ENCODE measurements around the gene RIPOR2.

RIPOR2 gene

DNA sequence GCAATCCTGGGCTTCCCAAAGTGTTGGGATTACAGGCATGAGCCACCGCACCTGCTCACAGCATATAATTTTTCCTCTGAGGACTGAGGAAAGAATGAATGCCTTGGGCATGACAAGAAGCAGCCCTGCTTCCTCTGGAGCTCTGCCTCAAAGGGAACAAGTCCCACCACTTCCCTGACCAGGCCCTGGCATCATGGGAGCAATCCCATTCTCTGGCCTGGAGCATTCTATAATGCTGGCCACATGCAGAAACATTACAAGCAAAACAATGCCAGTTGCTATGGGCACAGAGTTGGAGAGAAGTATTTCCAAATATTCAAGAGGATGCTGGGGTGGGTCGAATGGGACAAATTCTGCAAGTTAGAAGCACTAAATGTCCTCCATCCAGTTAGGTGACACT is 95.6 kb downstream of the RIPOR2 start:
- no peak for DNase-seq

DNA sequence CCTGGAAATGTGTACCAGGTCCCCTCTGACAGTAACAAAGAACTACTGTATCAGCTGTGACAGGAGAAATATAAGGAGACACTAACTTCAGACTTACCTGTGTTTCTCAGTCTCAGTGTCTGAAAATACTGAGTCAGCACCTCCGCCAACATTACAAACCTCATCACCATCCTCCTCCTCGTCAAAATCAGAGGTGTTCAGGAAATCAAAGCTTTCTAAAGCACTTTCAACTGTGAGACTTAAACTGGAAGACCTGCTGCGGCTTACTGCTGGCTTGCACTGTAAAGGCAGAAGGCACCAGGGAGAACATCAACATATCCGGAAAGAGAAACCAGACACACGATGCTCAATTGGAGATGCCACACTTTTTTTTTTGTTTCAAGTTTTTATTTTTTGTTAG is 96.8 kb downstream of the RIPOR2 start:
- peak; percentile 35 for DNase-seq

DNA sequence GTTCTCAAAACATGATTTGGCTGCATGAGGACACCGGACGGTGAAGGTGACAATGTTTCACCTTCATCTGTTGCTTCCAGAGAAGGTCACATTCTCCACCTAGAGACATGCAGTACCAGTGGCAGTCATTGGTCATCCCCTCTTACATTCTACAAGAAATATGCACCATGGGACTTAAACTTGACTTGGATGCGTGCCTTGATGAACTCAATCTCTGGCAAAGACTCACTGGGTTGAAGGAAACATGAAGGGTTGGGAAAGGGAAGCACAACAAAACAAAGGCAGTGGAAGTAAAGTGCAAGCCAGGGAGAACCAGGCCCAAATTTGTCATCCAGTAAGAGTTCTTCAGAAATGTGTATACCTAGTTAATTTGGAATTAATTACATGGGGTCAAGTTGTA is 97.7 kb downstream of the RIPOR2 start:
- DNase-seq, result no peak

DNA sequence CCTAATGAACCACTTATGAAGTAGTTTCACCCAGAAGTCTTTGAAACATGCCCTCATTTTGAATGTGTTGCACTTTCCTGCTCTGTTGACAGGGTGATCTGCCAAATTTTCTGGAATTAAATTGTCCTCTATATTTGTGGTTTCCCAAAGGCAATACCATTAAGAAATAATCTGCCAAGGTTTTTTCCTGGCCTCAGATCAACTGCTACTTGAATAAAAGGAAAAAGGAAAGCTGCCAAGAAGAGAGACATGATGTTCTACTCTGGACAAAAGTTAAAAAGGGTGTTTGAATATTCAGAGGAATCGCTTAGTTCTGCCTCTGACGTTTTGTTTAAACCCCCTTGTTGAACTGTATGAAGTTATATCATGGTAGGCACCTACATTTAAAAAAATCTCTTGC is 99.7 kb downstream of the RIPOR2 start:
- DNase-seq, result no peak

DNA sequence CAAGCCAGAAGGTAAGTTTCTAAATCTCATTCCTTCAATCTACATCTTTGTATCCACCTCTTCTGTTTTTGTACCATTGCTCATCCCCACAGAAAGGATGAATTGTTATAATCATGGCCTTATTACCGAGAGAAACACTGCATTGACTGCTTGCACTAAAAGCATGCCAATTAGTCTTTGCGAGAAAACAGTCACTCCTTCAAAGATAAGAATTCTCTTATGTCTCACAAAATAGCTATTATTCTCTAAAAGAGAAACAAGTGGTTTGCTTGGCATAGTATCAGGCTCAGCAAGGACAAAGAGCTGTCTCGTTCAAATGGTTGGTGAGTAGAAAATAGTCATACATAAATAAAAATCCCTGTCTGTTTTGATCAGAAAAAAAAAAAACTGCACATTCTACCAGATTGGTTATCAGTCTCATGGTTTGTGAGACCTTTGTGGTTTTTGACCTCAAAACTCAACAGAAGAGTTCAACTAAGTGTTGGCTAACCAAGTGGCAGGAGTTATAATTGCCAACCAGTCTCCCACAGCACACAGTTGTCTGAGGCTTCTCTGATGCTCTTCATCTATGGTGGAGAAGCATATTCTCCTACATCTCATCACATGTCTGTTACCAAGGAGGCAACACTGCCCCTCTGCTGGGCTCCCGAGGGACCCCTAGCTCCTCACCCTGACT is 101.9 kb downstream of the RIPOR2 start:
- DNase-seq, result no peak

DNA sequence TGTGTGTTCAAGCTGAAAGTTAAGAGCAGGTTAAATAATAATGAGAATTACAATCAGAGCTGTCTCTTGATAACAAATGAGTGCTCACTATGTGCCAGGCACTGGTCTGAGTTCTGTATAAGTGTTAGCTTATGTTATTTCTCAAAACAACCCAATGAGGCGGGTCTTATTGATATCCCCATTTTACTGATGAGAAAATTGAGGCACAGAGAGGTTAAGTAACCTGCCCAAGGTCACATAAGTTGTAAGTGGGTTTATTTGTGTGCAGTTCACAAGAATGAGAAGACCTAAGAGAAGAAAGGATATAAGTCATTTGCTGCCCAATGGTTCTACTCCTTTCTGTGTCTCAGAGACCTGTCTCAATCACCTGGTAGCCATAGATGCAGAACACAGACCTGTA is 103.0 kb downstream of the RIPOR2 start:
- no peak for DNase-seq

DNA sequence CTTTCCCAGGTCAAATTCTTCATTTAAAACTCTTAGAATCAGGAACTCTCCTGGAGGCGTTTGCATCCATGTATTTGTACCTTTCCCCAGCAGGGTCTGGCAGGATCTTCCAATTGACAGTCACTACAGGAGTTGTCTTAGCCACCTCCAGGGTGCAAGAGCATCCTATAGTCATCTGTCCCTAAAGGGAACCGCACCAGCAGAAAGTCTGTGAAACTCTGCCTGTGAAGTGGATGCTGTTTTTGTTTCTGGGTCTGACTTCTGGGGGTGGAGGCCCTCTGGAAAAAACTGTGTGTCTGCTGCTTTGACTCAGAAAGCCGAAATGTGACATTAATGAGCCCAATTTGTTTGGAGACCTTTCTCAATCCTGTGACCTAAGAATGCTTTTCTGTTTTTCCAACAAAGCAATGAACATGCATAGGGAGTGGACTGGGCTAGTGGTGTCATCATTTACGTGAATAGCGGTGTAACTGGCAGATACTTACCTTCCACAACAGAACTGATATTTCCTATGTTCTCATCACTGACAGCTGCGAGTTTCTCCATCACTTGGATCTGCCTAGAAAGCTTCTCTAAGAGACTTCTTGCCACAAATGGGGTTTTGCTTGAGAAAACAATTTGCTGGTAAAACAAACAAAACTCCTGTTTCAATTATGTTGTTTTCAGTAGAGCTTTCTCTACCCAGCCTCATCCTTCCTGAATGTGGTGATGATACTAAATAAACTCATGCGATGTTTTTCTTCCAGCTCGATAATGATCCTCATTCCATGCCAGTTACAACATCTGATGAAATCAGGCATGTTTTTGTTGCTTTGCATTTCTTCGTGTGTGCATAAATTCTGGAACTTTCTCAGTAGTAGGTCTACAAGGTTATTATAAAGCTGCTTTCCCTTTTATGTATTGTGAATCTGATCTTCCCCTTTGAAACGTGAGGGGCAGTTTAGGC is 103.7 kb downstream of the RIPOR2 start:
- DNase-seq, result no peak

DNA sequence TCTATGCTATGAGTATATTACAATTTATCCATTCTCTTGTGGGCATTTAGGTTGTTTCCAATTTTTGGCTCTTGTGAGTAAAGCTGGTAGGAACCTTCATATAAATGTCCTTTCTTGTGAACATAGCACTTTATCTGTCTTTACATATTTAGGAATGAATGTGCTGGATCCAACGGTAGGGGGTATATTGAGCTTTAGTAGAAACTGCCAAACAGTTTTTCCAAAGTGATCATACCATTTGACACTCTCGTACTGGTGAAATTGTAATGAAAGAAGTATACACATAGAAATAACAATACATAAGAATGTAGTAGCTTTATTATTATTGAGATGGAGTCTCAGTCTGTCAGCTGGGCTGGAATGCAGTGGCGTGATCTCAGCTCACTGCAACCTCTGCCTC is 106.1 kb downstream of the RIPOR2 start:
- DNase-seq, result no peak

DNA sequence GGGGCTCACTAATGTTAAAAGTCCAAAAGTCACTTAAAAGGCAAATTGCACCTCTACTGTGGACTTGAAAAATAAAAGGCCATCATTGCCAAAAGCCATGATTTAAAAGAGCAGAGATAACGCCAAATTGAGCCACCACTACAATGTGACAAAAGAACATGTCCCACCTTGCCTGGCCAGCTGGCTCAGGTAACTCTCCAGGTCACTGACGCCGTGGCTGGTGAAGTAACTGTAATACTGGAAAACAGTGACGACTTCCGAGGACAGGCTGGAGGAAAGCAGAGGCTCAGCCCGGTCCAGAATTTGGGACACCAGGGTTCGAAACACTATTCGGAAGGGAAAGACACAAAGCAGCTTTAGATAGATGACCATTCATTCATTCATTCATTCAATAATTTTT is 107.8 kb downstream of the RIPOR2 start:
- DNase-seq, result no peak

DNA sequence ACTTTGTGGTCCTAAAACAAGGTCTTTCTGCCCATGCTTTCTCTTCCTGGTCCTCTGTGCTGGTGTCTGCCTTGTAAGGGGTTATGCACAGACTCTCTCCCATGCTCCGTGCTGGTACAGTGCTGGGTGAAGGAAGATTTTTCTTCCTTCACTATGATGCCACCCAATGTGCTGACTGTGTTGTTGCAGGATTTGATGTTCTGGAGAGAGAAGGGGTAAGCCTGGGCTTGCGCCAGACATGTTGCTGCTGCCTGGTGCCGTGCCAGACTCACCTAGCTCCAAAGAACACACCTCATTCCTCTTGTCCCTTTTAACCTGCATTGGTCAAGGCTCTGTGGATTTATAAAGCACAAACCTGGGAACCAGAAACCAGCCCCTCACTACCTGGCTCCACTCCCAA is 108.6 kb downstream of the RIPOR2 start:
- DNase-seq, result no peak

DNA sequence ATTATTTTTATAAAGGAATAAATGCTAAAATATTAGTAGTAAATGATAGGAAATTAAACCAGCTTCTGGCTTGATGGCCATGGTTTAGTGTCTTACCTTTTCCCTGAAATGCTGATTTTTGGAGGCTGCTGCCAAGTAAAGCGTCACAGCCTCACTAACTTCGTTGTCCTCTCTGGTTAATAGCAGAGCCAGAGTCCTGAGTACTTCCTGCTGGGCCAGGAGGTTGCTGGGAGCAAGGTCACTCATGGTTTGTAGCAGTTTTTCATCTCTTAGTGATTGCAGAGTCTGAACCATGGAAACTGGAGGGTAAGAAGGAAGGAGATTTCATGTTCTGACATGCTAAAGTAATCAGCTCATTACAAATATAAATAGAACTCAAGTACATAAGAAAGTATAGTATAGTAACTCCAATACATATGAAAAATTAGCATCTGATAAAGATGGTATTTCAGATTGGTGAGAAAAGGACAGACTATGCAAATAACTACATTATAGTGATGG is 110.6 kb downstream of the RIPOR2 start:
- DNase-seq, result no peak

DNA sequence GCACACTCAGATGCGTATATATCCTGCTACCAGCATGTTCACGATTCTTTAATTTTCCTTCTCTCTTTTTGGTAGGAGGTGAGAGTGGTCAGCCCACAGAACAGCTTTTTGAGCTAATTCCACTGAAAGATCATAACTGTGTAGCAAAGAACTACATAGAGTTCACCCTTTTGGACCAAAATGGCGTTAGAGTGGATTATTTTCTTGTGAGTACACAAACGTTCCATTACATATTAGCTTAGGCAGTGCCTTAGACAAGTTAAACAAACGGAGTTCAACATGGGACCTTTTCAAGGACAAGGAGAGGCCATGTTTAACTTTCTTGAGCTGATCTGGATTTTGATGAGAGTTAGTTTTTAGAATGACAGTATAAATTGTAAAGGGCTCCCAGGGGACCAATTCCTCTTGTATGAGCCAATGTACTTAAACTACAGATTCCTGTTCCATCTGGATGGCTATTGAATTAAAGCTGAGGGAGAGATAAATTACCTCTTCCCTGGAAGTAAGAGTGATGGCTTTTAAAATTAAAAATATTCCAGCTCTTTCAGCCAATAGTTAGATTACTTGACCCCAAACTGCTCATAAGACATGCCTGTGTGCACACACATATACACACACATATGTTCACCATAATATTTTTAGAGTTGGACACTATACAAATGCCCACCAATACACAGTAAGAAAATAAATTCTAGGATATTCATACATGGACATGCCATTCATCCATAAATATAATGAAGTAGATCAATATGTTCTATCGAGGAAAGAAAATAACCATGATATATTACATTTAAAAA is 111.4 kb downstream of the RIPOR2 start:
- DNase-seq, result no peak

DNA sequence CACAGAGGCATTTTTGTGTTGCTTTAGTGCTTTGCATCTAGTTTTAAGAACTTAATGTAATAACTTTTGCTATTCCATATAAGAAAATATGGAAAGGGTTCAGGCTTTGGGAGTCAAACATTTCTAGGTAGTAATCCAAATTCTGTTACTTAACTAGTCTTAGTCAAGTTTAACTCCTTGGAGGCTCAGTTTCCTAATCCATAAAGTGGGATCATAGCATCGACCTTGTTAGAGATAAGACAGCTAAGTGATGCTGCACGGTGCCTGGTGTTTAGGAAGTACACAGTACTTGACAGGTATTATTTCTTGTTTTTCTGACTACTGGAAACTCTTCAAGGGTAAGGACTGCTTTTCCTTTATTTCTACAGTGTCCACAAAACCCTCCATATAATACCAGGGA is 112.6 kb downstream of the RIPOR2 start:
- DNase-seq, result no peak

DNA sequence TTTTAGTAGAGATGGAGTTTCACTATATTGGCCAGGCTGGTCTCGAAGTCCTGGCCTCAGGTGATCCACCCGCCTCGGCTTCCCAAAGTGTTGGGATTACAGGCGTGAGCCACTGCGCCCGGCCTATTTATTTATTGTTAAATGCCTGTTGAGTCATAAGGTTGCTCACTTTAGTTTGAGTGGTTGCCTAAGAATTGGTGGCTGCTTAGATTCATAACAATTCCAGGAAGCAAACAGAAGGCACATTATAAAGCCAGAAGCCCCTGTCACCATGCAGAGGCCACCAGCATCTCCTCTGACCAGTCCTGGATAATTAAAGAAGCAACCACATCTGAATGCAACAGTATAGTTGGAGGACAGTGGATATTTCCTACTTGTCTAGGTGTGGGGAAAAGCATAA is 113.1 kb downstream of the RIPOR2 start:
- DNase-seq, result no peak

DNA sequence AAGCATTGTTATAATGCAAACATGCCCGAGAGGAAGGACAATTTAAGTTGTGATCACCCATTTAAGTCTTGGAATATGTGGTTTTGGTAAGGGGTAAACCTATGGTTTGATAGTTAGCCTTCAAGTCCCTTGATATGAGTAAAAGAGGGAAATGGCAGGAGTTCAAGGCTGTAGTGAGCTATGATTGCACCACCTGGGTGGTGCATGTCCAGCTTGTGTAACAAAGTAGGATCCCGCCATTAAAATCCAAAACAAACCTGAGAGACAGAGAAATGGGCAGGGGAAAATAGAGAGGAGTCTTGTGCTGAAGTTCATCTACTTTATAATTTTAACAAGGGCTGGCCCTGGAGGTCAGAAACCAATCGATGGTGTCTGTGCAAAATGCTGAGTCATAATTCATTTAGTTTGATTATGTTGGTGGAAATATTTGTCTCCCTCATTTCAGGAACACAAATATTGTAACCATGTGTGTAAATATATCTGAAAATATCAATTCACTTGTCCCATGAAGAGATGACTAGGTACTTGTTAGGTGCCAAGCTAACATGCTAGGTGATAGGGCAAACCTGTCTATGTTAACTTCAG is 113.8 kb downstream of the RIPOR2 start:
- no peak for DNase-seq

DNA sequence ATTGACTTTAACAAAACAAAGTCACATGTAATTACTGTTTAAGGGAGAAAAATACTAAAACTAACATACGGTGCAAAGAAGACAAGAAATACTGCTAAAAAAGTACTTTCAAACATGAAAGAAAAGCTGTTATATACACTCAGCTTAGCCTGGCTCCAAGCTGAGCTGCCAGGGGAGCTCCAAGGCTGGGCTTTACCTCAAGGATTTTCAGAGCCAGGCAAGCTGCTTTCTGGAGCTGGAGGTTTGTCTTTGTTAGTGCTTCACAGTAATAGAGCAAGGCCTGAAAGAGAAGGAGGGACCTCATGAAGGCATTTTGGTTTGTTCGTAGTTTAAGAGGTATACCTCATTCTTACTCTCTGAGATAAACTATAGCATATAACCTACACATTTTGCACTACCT is 117.4 kb downstream of the RIPOR2 start:
- no peak for DNase-seq

DNA sequence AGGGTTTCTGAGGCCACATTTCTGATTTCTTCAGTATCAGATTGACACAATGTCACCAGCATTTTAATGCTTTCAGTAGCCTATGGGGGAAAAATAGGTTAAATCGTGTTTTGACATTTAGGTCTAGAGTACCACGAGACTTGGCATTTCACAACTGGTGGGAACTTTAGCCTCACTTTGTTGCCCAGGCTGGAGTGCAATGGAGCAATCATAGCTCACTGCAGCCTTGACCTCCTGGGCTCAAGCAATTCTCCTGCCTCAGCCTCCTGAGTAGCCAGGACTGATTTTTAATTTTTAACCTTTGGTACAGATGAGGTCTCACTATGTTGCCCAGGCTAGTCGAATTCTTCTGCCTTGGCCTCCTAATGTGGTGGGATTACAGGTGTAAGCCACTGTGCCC is 126.0 kb downstream of the RIPOR2 start:
- DNase-seq, result no peak

DNA sequence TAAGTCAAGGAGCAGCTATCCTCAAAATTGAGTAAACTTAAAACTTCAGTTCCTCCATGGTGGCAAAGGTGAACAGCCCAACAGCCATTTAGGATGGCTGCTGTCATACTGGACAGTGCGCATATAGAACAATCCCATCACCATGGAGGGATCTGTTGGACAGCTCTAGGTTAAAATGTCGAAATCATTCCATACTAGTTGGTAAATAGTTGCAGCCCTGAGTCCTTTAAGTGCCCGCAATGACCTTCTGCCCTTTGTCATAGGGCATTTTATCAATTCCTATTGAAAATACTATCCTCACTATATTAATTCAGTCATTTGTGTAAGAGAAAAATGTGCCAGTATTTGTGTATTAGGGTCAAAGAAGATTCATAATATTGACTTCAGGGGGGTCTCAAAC is 128.2 kb downstream of the RIPOR2 start:
- no peak for DNase-seq

DNA sequence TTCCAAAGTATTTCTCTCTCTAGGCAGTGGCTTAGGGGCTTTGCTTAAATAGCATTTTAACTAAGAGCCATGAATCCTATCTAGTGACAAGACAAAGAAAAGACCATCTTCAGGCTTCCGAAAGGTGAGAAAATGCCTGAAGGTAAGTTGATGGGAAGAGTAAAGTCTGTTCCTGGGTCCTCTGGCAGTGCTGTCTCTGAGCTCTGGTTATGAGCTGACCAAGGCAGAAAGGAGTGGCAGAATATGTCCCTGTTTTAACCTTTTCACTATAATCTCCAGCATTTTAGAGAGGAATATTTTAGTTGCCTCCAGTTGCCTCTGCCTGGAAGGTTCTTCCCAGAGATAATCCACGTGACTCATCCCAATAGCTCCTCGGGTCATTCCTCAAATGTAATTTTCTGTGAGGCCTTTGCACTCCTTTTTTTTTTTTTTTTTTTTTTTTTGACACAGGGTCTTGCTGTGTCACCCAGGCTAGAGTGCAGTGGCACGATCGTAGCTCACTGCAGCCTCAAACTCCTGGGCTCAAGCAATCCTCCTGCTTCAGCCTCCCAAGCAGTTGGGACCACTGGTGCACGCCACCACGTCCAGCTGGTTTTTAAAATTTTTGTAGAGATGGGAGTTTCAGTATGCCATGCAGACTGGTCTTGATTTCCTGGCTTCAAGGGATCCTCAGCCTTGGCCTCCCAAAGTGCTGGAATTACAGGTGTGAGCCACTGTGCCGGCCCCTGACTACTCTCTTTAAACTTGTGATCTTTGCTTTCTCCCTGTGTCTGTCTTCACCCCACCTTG is 133.3 kb downstream of the RIPOR2 start:
- DNase-seq, result no peak

DNA sequence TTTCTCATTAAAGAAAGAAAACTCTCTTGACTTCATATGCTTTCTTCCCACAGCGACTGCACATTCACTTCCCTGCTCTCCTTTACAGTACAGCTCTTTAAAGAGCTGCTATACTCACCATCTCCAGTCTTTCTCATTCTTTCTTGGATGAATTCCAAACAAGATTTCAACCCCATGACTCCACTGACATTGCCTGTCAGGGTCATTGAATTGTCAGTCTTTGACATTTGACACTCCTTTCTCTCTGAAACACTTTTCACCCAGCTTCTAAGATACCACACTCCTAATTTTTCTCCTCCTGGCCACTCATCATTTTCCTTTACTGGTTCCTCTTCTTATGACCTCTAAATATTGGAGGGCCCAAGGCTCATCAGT is 136.2 kb downstream of the RIPOR2 start:
- no peak for DNase-seq

DNA sequence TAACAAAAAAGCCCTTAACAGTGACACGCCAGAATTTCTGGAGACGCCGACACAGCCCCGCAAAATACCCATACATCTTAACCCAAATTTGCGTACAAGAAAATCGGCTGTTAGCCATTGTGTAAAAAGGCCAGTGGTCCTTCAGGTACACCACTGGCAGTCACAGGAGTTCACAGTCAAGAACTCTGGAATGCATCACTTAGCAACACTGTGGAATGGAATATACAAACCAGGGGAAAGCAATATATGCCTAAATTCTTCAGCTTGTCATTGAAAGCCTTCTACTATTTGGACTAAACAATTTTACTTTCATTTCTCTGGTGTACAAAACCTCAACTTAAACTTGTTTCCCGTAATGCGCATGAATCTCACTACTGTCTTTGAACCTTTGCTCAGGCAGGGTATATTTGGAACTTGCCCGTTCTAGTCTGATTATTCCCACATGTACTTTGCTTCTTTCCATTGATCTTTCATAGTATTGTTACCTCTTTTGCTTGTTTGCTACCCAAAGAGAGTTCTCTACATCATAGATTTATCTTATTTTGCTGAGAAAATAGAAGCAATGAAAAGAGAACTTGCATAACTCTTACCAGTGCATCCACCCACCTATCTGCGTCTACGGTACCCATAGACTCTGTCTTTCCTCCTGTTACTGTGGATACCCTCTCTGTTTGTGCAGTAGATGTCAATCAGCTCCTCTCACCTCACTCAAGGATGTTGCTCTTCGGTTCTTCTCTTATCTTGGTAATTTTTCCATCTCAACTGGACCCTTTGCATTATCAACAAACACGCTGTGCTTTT is 136.8 kb downstream of the RIPOR2 start, which contains the start of gene ARMH2:
Gene ARMH2 (minus strand): TSS at position 178 of the 801 bp plus-strand sequence. CDS start 60 bp downstream, at position 118.
- DNase-seq, result no peak
